Gastrocnemius medialis (tissue), 4 donors: ENCODE data around the gene PRICKLE1. TPM values are rescaled to one million over a fixed set of nuclear protein-coding genes. Genes with fewer than 3 reads are reported as not detected.

Experiments used
- ATAC-seq, 2 donors: fragments of 150-250 bp; one replicate each; pipeline ENCODE4 v1.9.1; 2016
- DNase-seq, 2 donors: peaks; one replicate each; pipeline ENCODE4 v3.0.0-alpha.2; 2019
- H3K27ac ChIP-seq, 4 donors: fragments of 200-600 bp; sonication (generic); 1 replicate in 1 of 4; 2 replicates in 3 of 4; pipeline ENCODE4 v1.5.1; 2016 to 2018; ENCODE audit warnings: mild to moderate bottlenecking in 2 of 4, moderate library complexity in 1 of 4
- H3K27me3 ChIP-seq, 3 donors: fragments of 200-600 bp; sonication (generic) in 2 of 3; 1 replicate in 1 of 3; 2 replicates in 2 of 3; pipeline versions ENCODE4 v1.5.1 to v1.6.0; 2016 to 2019; ENCODE audit warnings: mild to moderate bottlenecking in 1 of 3, moderate library complexity in 1 of 3
- H3K36me3 ChIP-seq, 2 donors: fragments of 200-600 bp; sonication (generic) in 1 of 2; one replicate each; pipeline ENCODE4 v1.5.1; 2017 to 2018
- H3K4me1 ChIP-seq, 2 donors: fragments of 200-600 bp; sonication (generic) in 1 of 2; one replicate each; pipeline ENCODE4 v1.5.1; 2016 to 2017; ENCODE audit warnings: mild to moderate bottlenecking in 2 of 2
- H3K4me3 ChIP-seq, 4 donors: fragments of 200-600 bp; sonication (generic) in 3 of 4; 1 replicate in 1 of 4; 2 replicates in 3 of 4; pipeline ENCODE4 v1.5.1; 2016 to 2019; ENCODE audit warnings: mild to moderate bottlenecking in 2 of 4
- H3K9me3 ChIP-seq, 3 donors: fragments of 200-600 bp; sonication (generic) in 2 of 3; 1 replicate in 1 of 3; 2 replicates in 2 of 3; pipeline ENCODE4 v1.5.1; 2016 to 2019
- CTCF ChIP-seq, 5 experiments: fragments of 450-650 bp in 3 of 5; fragments of 200-600 bp in 2 of 5; sonication (generic) in 2 of 5; IDR thresholded peaks in 4 of 5; conservative IDR thresholded peaks in 1 of 5; 1 replicate in 4 of 5; 2 replicates in 1 of 5; pipeline ENCODE4 v1.5.1; 2016 to 2019; ENCODE audit warnings: antibody characterized with exemption in 5 of 5, mild to moderate bottlenecking in 3 of 5, moderate library complexity in 3 of 5
- POLR2A ChIP-seq, 2 donors: fragments of 450-650 bp; IDR thresholded peaks; one replicate each; pipeline ENCODE4 v1.6.1; 2017; ENCODE audit warnings: antibody characterized with exemption in 2 of 2, mild to moderate bottlenecking in 2 of 2, moderate library complexity in 2 of 2
- in situ Hi-C, 4 donors: fragments of 200-750 bp; cut with MboI; loops; one replicate each; pipeline versions ENCODE4 v1.15.0 to v1.8.0; 2017; ENCODE audit warnings: low sequenced_read_pairs in 4 of 4
- intact Hi-C: fragments of 100-400 bp; cut with DNase I; formaldehyde crosslinking; loops from one replicate; pipeline ENCODE4 v1.15.1; 2023; ENCODE audit warnings: low total_unique reads
- total RNA-seq, 4 donors: library from RNA; depleted of rRNA; stranded (reverse); fragments of >200 nt; gene quantifications; one replicate each; pipeline versions ENCODE4 v1.1.0 to v1.2.3, GENCODE V29; 2016

PRICKLE1 gene
- total RNA-seq, 4 donors from 2014 or later: 0.87 to 9.2 (median 3.6) TPM

- Histone ChIP-seq H3K36me3 (no peaks in the 10 kb centered on the region), H3K27me3 (no peaks in the 10 kb centered on the region), H3K9me3 (no peaks in the 10 kb centered on the region), H3K27ac (peak overlapping the region; percentile 38 to 74 (median 56)), H3K4me3 (peak overlapping the region; percentile 73 to 84 (median 77)), H3K4me1 (peaks cover 0 to 12% of the 10 kb centered on the region in 2 donors)
- TF ChIP-seq POLR2A (IDR thresholded peaks at IDR 0.05) (no peak), CTCF (IDR thresholded peaks at IDR 0.05 in 4 of 5, conservative IDR thresholded peaks at IDR 0.05 in 1 of 5) (no peak)
- DNase-seq (no peak), ATAC-seq (peak; percentile 1 to 34)
- in situ Hi-C loops: loop anchor here (10.0 to 25.0 kb wide), 4 partner anchors 81 to 854 kb away; partner anchors contain the start of gene PRICKLE1 (in 1 of the 4)
- intact Hi-C loops: loop anchor here (2.0 to 5.0 kb wide), 4 partner anchors 246 to 853 kb away; partner anchors contain the start of gene YAF2
These were observed 106.1 kb downstream of the PRICKLE1 start for GRCh38 chr12:42483521-42483790.

- H3K4me3 ChIP-seq: peak overlapping the region; percentile 73 to 84 (median 77)
- intact Hi-C loops: loop anchor here (1.0 to 5.0 kb wide), 5 partner anchors 86 to 854 kb away; partner anchors contain the start of gene YAF2
- H3K36me3 ChIP-seq: no peaks in the 10 kb centered on the region
- TF ChIP-seq POLR2A (IDR thresholded peaks at IDR 0.05) (no peak), CTCF (IDR thresholded peaks at IDR 0.05 in 4 of 5, conservative IDR thresholded peaks at IDR 0.05 in 1 of 5) (peak; percentile 79 to 94 (median 81))
- H3K27ac ChIP-seq: peak overlapping the region; percentile 38 to 74 (median 56)
- peak; percentile 25 to 42 for DNase-seq
- no peaks in the 10 kb centered on the region for H3K9me3 ChIP-seq
- ATAC-seq: peak; percentile 79 to 85
- in situ Hi-C loops: loop anchor here (10.0 to 25.0 kb wide), 4 partner anchors 82 to 854 kb away; partner anchors contain the start of gene PRICKLE1 (in 1 of the 4)
- peaks cover 0 to 12% of the 10 kb centered on the region in 2 donors for H3K4me1 ChIP-seq
- no peaks in the 10 kb centered on the region for H3K27me3 ChIP-seq
These were observed 106.6 kb downstream of the PRICKLE1 start for GRCh38 chr12:42482748-42483520.

- no peak for TF ChIP-seq CTCF (IDR thresholded peaks at IDR 0.05 in 4 of 5, conservative IDR thresholded peaks at IDR 0.05 in 1 of 5)
- TF ChIP-seq POLR2A (IDR thresholded peaks at IDR 0.05): no peak
- H3K4me3 ChIP-seq: peak overlapping the region; percentile 73 to 84 (median 77)
- H3K27me3 ChIP-seq: no peaks in the 10 kb centered on the region
- in situ Hi-C loops (loop anchor here (10.0 to 25.0 kb wide), 4 partner anchors 83 to 855 kb away; partner anchors contain the start of gene PRICKLE1 (in 1 of the 4)), intact Hi-C loops (loop anchor here (1.0 to 5.0 kb wide), 5 partner anchors 87 to 855 kb away; partner anchors contain the start of gene YAF2)
- DNase-seq: no peak
- ATAC-seq: peak; percentile 9 to 18
- no peaks in the 10 kb centered on the region for H3K36me3 ChIP-seq
- peaks cover 0 to 12% of the 10 kb centered on the region in 2 donors for H3K4me1 ChIP-seq
- peak overlapping the region; percentile 38 to 74 (median 56) for H3K27ac ChIP-seq
- no peaks in the 10 kb centered on the region for H3K9me3 ChIP-seq
These were observed 107.4 kb downstream of the PRICKLE1 start for GRCh38 chr12:42482041-42482747.

GRCh38 chr12:42481368-42481767 lies 108.2 kb downstream of the PRICKLE1 start:
- DNase-seq (no peak), ATAC-seq (no peak)
- peak overlapping the region in 3 of 4 donors; percentile 4 to 74 (median 38) for H3K27ac ChIP-seq
- TF ChIP-seq POLR2A (IDR thresholded peaks at IDR 0.05): no peak
- TF ChIP-seq CTCF (IDR thresholded peaks at IDR 0.05 in 4 of 5, conservative IDR thresholded peaks at IDR 0.05 in 1 of 5): no peak
- in situ Hi-C loops: loop anchor here (10.0 to 25.0 kb wide), 4 partner anchors 83 to 856 kb away; partner anchors contain the start of gene PRICKLE1 (in 1 of the 4)
- H3K4me3 ChIP-seq: no peak overlapping the region
- H3K36me3 ChIP-seq: no peaks in the 10 kb centered on the region
- H3K9me3 ChIP-seq: no peaks in the 10 kb centered on the region
- peaks cover 0 to 12% of the 10 kb centered on the region in 2 donors for H3K4me1 ChIP-seq
- H3K27me3 ChIP-seq: no peaks in the 10 kb centered on the region
- intact Hi-C loops: loop anchor here (5.0 kb wide), 2 partner anchors 244 to 354 kb away; partner anchors contain the start of gene YAF2
